ENCODE data around the gene CLDN1. TPM values are rescaled to one million over a fixed set of nuclear protein-coding genes. Genes with fewer than 3 reads are reported as not detected.

CLDN1 gene
- total and polyA plus RNA-seq, 2 of the 13 experiments (the other 11 are each of a cell fraction or from before 2014, with no cell fraction given), result 42.7 to 51.6 TPM

DNA sequence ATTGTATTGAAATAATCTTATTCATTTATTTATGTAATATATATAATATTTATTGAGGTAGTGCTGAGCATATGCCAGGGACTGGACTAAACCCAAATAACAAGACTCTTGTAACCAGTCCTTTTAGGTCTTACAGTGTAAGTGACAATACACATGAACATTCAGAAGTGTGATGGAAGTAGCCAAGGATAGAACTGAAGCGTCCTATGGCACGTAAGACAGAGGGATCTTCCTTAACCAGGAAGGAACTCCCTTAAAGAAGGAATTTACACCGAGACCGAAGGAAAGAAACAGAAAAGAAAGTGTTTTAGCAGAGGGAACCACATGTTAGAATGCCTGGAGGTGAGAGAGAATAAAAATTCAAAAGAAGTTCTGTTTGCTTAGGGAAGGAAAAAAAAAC is 23.6 kb upstream of the CLDN1 start (continued):
- no peak for TF ChIP-seq HMGXB4 (CRISPR knock-in tag; IDR thresholded peaks at IDR 0.05; ENCODE audit: borderline replicate concordance in 1 of 2, low read depth in 1 of 2)

DNA sequence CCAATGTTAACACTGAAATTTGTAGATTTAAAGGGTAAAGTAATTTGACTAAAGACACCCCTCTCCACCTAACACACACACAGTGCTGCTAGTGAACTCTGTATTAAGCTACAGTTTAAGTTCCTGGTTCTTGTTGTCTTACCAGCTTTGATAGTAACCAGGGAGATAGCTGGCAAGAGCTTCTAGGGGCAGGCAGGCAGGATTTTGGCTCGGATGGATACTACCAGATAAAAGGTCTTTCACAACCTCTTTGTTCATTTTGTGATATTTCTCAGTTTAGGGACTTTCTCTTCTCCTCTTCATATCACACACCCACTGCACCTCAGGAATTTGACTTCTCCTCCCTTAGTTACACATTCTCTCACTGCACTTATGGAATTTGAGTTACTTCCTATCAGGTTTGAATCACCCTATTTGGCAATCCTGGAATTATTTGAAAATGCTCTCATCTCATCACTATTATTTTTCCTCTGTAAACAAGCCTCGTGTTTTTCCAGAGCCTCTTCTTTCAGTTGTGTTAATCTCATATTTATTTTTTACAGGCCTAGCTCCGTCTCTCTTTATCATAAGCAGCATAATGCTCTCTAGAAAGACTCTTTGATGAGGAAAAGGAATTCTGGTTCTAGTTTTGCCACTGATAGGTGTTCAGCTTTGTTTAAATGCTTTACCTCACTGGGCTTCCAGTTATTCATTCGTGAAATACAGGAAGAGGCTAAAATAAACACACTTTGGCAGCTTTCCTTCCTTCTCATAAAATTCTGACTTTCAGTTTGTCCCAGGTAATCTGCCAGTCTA is 23.0 kb upstream of the CLDN1 start:
- Histone ChIP-seq H3K36me3 (replicated peaks in 1 of 2; ENCODE audit: control insufficient read depth in 1 of 2, insufficient read depth in 2 of 2, low read length in 2 of 2) (no peaks in the 10 kb centered on the region), H3K4me3 (replicated peaks in 1 of 3; ENCODE audit: insufficient read depth in 1 of 3, low read depth in 2 of 3, low read length in 3 of 3) (peak overlapping the region; percentile 35 to 45 (median 38); a peak in 5 of 6 replicates), H3K27me3 (ENCODE audit: control insufficient read depth in 1 of 2, insufficient read depth in 2 of 2, low read length in 2 of 2) (no peaks in the 10 kb centered on the region), H3K4me1 (ENCODE audit: insufficient read depth, low read length) (peaks cover 35% of the 10 kb centered on the region), H4K20me1 (ENCODE audit: insufficient read depth, low read length) (no peaks in the 10 kb centered on the region), H3K4me2 (ENCODE audit: low read depth, low read length) (peak overlapping the region; percentile 77), H3K9me3 (ENCODE audit: low read length) (no peaks in the 10 kb centered on the region), H3K9ac (ENCODE audit: insufficient read depth, low read depth, low read length) (peak overlapping the region; percentile 71), H2AFZ (ENCODE audit: low read length) (peak overlapping the region; percentile 39), H3K27ac (ENCODE audit: extremely low read length, insufficient read depth, low read length) (peak overlapping the region; percentile 89), H3K79me2 (ENCODE audit: insufficient read depth, low read length) (no peaks in the 10 kb centered on the region)
- ChIA-PET CTCF (ENCODE audit: low intra/inter-chr PET ratio, low total read pairs) (no interaction called here), POLR2A (interaction anchor here (0.7 to 2.0 kb wide), 9 partner anchors 9 to 168 kb away, joined by 3 to 49 read pairs (median 5); partner anchors contain the start of gene CLDN1)
- no TSS peak for BruUV-seq (replicated peaks)
- intact Hi-C loops (cut with micrococcal nuclease; ENCODE audit: unreplicated experiment) (loop anchor here (1.0 to 2.0 kb wide), 2 partner anchors 15 to 40 kb away; no protein-coding TSS in a partner anchor), in situ Hi-C loops (cut with HindIII; ENCODE audit: extremely low pct_ligation_motif_present, low pct_unique_long_range_greater_than_20kb) (no loop called here)
- DNase-seq (ENCODE audit: low spot score) (peak; percentile 98), ATAC-seq (peak; percentile 96), FAIRE-seq (peak; percentile 87)
- WGBS (ENCODE audit: low lambda C conversion rate), result 0% methylated on average over 4 of the region's 4 CpGs
- no peak for TF ChIP-seq RXRB (CRISPR knock-in tag; IDR thresholded peaks at IDR 0.05; ENCODE audit: borderline replicate concordance)
- TF ChIP-seq ISL2 (CRISPR knock-in tag; IDR thresholded peaks at IDR 0.05), result peak; percentile 86
- TF ChIP-seq ZNF792 (CRISPR knock-in tag; IDR thresholded peaks at IDR 0.05), result peak; percentile 79; the same call in 1 of the 2 replicates
- no peak for TF ChIP-seq CCAR2 (optimal IDR thresholded peaks at IDR 0.05; ENCODE audit: low read depth, low read length)
- TF ChIP-seq ZFP36L2 (CRISPR knock-in tag; IDR thresholded peaks at IDR 0.05), result no peak
- no peak for TF ChIP-seq ZNF101 (CRISPR knock-in tag; IDR thresholded peaks at IDR 0.05; ENCODE audit: borderline replicate concordance, low read depth)
- TF ChIP-seq SP2 (CRISPR knock-in tag; IDR thresholded peaks at IDR 0.05), result no peak
- TF ChIP-seq, protein P1, sequence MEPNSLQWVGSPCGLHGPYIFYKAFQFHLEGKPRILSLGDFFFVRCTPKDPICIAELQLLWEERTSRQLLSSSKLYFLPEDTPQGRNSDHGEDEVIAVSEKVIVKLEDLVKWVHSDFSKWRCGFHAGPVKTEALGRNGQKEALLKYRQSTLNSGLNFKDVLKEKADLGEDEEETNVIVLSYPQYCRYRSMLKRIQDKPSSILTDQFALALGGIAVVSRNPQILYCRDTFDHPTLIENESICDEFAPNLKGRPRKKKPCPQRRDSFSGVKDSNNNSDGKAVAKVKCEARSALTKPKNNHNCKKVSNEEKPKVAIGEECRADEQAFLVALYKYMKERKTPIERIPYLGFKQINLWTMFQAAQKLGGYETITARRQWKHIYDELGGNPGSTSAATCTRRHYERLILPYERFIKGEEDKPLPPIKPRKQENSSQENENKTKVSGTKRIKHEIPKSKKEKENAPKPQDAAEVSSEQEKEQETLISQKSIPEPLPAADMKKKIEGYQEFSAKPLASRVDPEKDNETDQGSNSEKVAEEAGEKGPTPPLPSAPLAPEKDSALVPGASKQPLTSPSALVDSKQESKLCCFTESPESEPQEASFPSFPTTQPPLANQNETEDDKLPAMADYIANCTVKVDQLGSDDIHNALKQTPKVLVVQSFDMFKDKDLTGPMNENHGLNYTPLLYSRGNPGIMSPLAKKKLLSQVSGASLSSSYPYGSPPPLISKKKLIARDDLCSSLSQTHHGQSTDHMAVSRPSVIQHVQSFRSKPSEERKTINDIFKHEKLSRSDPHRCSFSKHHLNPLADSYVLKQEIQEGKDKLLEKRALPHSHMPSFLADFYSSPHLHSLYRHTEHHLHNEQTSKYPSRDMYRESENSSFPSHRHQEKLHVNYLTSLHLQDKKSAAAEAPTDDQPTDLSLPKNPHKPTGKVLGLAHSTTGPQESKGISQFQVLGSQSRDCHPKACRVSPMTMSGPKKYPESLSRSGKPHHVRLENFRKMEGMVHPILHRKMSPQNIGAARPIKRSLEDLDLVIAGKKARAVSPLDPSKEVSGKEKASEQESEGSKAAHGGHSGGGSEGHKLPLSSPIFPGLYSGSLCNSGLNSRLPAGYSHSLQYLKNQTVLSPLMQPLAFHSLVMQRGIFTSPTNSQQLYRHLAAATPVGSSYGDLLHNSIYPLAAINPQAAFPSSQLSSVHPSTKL (CRISPR knock-in tag; IDR thresholded peaks at IDR 0.05), result peak; percentile 76
- TF ChIP-seq MYC (CRISPR knock-in tag; IDR thresholded peaks at IDR 0.05; ENCODE audit: borderline replicate concordance), result no peak
- TF ChIP-seq, protein P2, sequence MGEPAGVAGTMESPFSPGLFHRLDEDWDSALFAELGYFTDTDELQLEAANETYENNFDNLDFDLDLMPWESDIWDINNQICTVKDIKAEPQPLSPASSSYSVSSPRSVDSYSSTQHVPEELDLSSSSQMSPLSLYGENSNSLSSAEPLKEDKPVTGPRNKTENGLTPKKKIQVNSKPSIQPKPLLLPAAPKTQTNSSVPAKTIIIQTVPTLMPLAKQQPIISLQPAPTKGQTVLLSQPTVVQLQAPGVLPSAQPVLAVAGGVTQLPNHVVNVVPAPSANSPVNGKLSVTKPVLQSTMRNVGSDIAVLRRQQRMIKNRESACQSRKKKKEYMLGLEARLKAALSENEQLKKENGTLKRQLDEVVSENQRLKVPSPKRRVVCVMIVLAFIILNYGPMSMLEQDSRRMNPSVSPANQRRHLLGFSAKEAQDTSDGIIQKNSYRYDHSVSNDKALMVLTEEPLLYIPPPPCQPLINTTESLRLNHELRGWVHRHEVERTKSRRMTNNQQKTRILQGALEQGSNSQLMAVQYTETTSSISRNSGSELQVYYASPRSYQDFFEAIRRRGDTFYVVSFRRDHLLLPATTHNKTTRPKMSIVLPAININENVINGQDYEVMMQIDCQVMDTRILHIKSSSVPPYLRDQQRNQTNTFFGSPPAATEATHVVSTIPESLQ (CRISPR knock-in tag; conservative IDR thresholded peaks at IDR 0.05), result no peak
- no peak for TF ChIP-seq SKI (IDR thresholded peaks at IDR 0.05; ENCODE audit: partially characterized antibody)
- TF ChIP-seq SRY (CRISPR knock-in tag; IDR thresholded peaks at IDR 0.05), result no peak
- TF ChIP-seq SMAD3 (CRISPR knock-in tag; IDR thresholded peaks at IDR 0.05), result no peak
- TF ChIP-seq MEIS2 (CRISPR knock-in tag; IDR thresholded peaks at IDR 0.05), result no peak
